ENCODE measurements around the gene CDK13.

DNA sequence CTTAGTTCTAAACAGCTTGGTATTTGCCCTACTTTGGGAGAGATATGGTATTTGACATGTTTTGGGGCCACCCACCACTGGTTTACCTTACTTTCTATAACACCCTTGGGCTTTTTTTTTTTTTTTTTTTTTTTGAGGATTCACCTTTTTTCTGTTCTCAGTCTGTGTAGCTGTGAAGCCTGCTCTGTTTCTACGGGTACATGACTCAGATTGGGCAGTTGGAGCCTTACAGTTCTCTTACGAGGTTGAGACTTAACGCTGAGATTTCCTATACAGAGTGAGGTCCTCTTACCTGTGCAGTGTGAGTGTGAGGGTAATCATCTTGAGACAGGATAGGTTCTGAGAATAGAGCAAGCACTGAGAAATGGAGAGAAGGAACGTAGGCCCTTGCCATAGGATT is 77.5 kb downstream of the CDK13 start:
- TF ChIP-seq POLR2A (IDR thresholded peaks at IDR 0.05) (no peak), POLR2AphosphoS5 (IDR thresholded peaks at IDR 0.05) (no peak)
- TF ChIP-seq, protein P1, sequence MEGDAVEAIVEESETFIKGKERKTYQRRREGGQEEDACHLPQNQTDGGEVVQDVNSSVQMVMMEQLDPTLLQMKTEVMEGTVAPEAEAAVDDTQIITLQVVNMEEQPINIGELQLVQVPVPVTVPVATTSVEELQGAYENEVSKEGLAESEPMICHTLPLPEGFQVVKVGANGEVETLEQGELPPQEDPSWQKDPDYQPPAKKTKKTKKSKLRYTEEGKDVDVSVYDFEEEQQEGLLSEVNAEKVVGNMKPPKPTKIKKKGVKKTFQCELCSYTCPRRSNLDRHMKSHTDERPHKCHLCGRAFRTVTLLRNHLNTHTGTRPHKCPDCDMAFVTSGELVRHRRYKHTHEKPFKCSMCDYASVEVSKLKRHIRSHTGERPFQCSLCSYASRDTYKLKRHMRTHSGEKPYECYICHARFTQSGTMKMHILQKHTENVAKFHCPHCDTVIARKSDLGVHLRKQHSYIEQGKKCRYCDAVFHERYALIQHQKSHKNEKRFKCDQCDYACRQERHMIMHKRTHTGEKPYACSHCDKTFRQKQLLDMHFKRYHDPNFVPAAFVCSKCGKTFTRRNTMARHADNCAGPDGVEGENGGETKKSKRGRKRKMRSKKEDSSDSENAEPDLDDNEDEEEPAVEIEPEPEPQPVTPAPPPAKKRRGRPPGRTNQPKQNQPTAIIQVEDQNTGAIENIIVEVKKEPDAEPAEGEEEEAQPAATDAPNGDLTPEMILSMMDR (IDR thresholded peaks at IDR 0.05): no peak
